GM12892 (cell line): ENCODE results near the gene ZNF735.

Source experiments
- POLR2A ChIP-seq: IDR thresholded peaks from 2 replicates; pipeline ENCODE4 v1.6.1; 2011; ENCODE audit warnings: low read depth, low read length, control low read depth
- TAF1 ChIP-seq: IDR thresholded peaks from 2 replicates; pipeline ENCODE4 v1.6.1; 2011; ENCODE audit warnings: low read depth, mild to moderate bottlenecking, control low read depth, low read length, borderline replicate concordance

- TF ChIP-seq TAF1: no peak
- no peak for TF ChIP-seq POLR2A
These were observed 14.2 kb upstream of the ZNF735 start for GRCh38 chr7:64192775-64193174.
